Measurements from ENCODE around the gene UMAD1. TPM values are rescaled to one million over a fixed set of nuclear protein-coding genes. Genes with fewer than 3 reads are reported as not detected.

UMAD1 gene
- total and polyA plus RNA-seq, 10 donors, result 7.6 to 21.2 (median 14.2) TPM

DNA sequence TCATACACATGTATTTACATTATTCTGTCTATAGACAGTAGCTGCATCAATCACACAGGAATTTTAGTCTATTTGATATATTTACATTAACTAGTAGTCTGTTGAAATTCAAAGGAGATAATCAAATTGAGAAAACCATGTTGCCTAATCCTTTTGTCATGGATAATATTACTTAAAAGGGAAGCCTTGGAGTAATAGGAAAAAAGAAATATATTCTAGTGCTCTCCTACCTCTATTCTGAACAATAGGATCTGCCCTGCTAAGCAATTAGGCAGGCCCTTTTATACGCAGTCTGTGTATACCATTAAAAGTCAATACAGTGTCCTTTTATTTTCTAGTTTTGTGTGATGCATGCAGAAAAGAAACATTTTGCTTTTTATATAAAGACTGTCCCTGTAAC lies 24.5 kb downstream of the UMAD1 start:
- peaks cover 0 to 3% (median 0%) of the 10 kb centered on the region in 8 donors for H3K9me3 ChIP-seq
- TF ChIP-seq POLR2A (IDR thresholded peaks at IDR 0.05), result no peak
- TF ChIP-seq, protein P1, sequence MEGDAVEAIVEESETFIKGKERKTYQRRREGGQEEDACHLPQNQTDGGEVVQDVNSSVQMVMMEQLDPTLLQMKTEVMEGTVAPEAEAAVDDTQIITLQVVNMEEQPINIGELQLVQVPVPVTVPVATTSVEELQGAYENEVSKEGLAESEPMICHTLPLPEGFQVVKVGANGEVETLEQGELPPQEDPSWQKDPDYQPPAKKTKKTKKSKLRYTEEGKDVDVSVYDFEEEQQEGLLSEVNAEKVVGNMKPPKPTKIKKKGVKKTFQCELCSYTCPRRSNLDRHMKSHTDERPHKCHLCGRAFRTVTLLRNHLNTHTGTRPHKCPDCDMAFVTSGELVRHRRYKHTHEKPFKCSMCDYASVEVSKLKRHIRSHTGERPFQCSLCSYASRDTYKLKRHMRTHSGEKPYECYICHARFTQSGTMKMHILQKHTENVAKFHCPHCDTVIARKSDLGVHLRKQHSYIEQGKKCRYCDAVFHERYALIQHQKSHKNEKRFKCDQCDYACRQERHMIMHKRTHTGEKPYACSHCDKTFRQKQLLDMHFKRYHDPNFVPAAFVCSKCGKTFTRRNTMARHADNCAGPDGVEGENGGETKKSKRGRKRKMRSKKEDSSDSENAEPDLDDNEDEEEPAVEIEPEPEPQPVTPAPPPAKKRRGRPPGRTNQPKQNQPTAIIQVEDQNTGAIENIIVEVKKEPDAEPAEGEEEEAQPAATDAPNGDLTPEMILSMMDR (IDR thresholded peaks at IDR 0.05 in 8 of 11, conservative IDR thresholded peaks at IDR 0.05 in 3 of 11), result no peak
- TF ChIP-seq POLR2AphosphoS5 (IDR thresholded peaks at IDR 0.05), result no peak
- intact Hi-C loops (cut with DNase I; ENCODE audit: low total_unique reads), result no loop called here
- no peak overlapping the region for H3K4me3 ChIP-seq
- WGBS, 5 donors, result 93 to 98% (median 97%) methylated on average over 1 of the region's 1 CpG
- H3K36me3 ChIP-seq, result no peaks in the 10 kb centered on the region
- no peaks in the 10 kb centered on the region for H3K27me3 ChIP-seq (replicated peaks in 1 of 7)
- H3K4me1 ChIP-seq, result peaks cover 4 to 59% (median 29%) of the 10 kb centered on the region in 6 donors
- peak overlapping the region in 6 of 8 donors; percentile 17 to 58 (median 43) for H3K27ac ChIP-seq
- no peak for DNase-seq

DNA sequence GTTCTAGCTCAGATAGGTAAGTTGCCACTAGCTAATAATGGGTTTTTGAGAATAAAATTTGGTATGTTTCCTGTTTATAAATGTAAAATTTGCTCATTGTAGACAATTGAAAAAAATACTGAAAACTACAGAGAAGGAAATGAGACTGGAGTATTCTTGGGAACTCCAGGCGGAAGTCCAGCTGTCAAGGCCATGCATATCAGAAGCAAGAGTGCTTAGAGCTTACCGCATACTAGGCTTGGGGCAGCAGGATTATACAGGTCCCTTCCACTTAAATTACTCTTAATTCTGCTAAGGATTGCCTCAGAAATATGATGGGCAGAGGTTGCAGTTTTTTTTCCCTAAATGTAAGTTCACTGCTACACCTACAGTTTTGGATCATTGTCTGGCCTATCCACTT lies 26.6 kb downstream of the UMAD1 start:
- 62 to 85% (median 79%) methylated on average over 2 of the region's 2 CpGs for WGBS, 5 donors
- Histone ChIP-seq H3K27ac (peak overlapping the region in 7 of 8 donors; percentile 12 to 65 (median 49)), H3K9me3 (peaks cover 0 to 6% (median 0%) of the 10 kb centered on the region in 8 donors), H3K4me3 (no peak overlapping the region), H3K27me3 (replicated peaks in 1 of 7) (no peaks in the 10 kb centered on the region), H3K4me1 (peaks cover 4 to 70% (median 35%) of the 10 kb centered on the region in 6 donors), H3K36me3 (no peaks in the 10 kb centered on the region)
- intact Hi-C loops (cut with DNase I; ENCODE audit: low total_unique reads), result no loop called here
- no peak for DNase-seq
- TF ChIP-seq, protein P1 (IDR thresholded peaks at IDR 0.05 in 8 of 11, conservative IDR thresholded peaks at IDR 0.05 in 3 of 11), result no peak
- TF ChIP-seq POLR2A (IDR thresholded peaks at IDR 0.05), result no peak

DNA sequence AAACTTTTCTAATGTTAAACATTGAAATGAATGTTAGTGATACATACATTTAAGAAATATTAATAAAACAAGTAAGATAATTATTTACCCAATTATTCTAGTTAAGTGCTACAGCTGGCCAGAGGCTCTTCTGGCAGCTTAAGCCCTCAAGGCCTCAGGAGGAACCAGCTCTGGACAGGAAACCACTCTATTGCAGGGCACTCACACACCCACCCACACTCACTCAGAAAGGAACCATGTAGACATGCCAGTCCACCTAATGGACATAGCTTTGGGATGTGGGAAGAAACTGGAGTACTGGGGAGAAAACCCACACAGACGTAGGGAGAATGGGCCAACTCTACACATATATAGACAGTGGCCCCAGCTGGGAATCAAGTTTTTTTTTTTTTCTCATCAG lies 28.2 kb downstream of the UMAD1 start:
- peaks cover 4 to 72% (median 34%) of the 10 kb centered on the region in 6 donors for H3K4me1 ChIP-seq
- H3K36me3 ChIP-seq, result peaks cover 0 to 1% (median 0%) of the 10 kb centered on the region in 6 donors
- H3K9me3 ChIP-seq, result peaks cover 0 to 6% (median 0%) of the 10 kb centered on the region in 8 donors
- H3K27me3 ChIP-seq (replicated peaks in 1 of 7), result no peaks in the 10 kb centered on the region
- H3K4me3 ChIP-seq, result no peak overlapping the region
- intact Hi-C loops (cut with DNase I; ENCODE audit: low total_unique reads), result no loop called here
- H3K27ac ChIP-seq, result peak overlapping the region in 3 of 8 donors; percentile 1 to 65 (median 14)
- DNase-seq, result no peak
- TF ChIP-seq POLR2AphosphoS5 (IDR thresholded peaks at IDR 0.05) (no peak), POLR2A (IDR thresholded peaks at IDR 0.05) (no peak)
- TF ChIP-seq, protein P1 (IDR thresholded peaks at IDR 0.05 in 8 of 11, conservative IDR thresholded peaks at IDR 0.05 in 3 of 11), result no peak
- WGBS, 5 donors, result 68 to 82% (median 79%) methylated on average over 1 of the region's 1 CpG

- H3K9me3 ChIP-seq, result peaks cover 0 to 6% (median 0%) of the 10 kb centered on the region in 8 donors
- intact Hi-C loops (cut with DNase I; ENCODE audit: low total_unique reads), result no loop called here
- no peaks in the 10 kb centered on the region for H3K27me3 ChIP-seq (replicated peaks in 1 of 7)
- no peak for TF ChIP-seq POLR2A (IDR thresholded peaks at IDR 0.05)
- no peak for TF ChIP-seq POLR2AphosphoS5 (IDR thresholded peaks at IDR 0.05)
- peaks cover 4 to 56% (median 26%) of the 10 kb centered on the region in 6 donors for H3K4me1 ChIP-seq
- no peak overlapping the region for H3K27ac ChIP-seq
- 91 to 100% (median 96%) methylated on average over 3 of the region's 3 CpGs for WGBS, 5 donors
- no peak for DNase-seq
- peaks cover 0 to 19% (median 6%) of the 10 kb centered on the region in 6 donors for H3K36me3 ChIP-seq
- H3K4me3 ChIP-seq, result no peak overlapping the region
Measured at GRCh38 chr7:7670490-7670889, 29.9 kb downstream of the UMAD1 start.
